ENCODE data around the gene ZFP36L2. TPM values are rescaled to one million over a fixed set of nuclear protein-coding genes. Genes with fewer than 3 reads are reported as not detected.

ZFP36L2 gene
- total RNA-seq, 1 donor from 2014 or later, result 8.2 TPM

DNA sequence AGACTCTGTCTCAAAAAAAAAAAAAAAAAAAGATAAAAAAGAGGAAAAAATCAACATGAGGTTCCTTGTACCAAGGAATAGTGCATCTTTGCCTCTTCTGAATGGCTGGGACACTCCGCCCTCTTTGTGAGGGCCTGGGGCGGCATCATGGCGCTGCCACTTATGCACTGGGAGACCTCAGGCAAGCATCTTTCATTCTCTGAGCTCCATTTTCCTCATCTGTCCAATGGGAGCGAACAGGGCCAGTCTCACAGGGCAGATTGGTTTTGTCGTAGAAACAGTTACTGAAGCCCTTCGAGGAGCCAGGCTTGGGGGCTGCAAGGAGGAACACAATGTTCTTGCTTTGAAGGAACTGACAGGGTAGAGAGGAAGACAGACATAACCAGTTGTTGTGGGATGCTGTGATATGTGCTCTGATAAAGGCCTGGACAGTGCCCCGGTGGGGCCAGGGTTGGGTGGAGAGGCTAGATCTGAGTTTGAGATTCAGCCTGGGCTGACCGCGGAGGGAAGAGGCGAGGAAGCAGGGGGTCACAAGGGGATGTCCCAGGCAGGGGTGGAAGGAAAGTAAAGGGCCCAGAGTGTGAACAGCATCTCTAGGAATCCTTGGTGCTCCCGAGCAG is 14.1 kb downstream of the ZFP36L2 start:
- FAIRE-seq (no peak), DNase-seq (ENCODE audit: low read depth) (no peak)
- Histone ChIP-seq H3K4me3 (ENCODE audit: low read depth, low read length) (no peak overlapping the region), H3K36me3 (ENCODE audit: control insufficient read depth, insufficient read depth, low read length) (no peaks in the 10 kb centered on the region), H3K27me3 (ENCODE audit: control insufficient read depth, insufficient read depth, low read length) (no peaks in the 10 kb centered on the region)
- TF ChIP-seq, protein P1, sequence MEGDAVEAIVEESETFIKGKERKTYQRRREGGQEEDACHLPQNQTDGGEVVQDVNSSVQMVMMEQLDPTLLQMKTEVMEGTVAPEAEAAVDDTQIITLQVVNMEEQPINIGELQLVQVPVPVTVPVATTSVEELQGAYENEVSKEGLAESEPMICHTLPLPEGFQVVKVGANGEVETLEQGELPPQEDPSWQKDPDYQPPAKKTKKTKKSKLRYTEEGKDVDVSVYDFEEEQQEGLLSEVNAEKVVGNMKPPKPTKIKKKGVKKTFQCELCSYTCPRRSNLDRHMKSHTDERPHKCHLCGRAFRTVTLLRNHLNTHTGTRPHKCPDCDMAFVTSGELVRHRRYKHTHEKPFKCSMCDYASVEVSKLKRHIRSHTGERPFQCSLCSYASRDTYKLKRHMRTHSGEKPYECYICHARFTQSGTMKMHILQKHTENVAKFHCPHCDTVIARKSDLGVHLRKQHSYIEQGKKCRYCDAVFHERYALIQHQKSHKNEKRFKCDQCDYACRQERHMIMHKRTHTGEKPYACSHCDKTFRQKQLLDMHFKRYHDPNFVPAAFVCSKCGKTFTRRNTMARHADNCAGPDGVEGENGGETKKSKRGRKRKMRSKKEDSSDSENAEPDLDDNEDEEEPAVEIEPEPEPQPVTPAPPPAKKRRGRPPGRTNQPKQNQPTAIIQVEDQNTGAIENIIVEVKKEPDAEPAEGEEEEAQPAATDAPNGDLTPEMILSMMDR (IDR thresholded peaks at IDR 0.05; ENCODE audit: insufficient read depth, low read length, severe bottlenecking), result no peak

DNA sequence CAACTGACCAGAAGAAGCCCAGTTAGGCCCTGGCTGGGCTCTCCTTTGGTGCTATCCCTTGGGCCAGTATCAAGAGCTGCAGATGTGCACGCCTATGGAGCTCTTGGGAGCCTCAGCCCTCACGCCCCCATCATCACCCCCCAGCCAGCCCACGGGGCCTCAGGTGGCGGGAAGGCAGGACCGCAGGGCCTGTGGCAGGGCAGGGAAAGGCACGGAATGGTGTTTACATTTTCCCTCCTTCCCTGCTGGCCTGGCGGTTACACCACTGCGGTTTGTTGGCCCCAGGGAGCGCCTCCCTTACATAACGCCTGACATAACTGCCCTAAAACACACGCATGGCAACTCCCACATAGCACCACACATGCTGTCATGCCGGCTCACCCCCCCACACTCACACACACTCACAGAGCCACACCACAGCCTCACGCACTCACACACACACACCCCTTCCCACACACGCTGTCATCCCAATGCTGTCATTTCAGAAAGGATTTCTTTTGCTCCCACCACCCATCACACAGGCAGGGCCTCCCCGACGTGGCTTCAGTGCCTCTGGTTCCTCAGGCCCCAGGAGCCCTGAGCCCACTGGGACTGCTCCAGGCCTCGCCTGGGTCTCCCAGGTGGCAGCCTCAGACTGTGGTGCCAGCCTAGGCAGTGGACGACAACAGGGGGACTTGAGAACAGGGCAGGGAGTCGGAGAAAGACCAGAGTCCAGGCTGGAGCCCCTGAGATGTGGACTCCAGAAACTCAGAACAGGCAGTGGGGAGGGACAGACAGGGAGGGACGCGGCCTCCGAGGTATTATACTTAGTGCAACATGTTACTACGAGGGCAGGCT is 15.7 kb downstream of the ZFP36L2 start:
- TF ChIP-seq, protein P1 (IDR thresholded peaks at IDR 0.05; ENCODE audit: insufficient read depth, low read length, severe bottlenecking), result no peak
- no peaks in the 10 kb centered on the region for H3K27me3 ChIP-seq (ENCODE audit: control insufficient read depth, insufficient read depth, low read length)
- no peaks in the 10 kb centered on the region for H3K36me3 ChIP-seq (ENCODE audit: control insufficient read depth, insufficient read depth, low read length)
- H3K4me3 ChIP-seq (ENCODE audit: low read depth, low read length), result no peak overlapping the region
- DNase-seq (ENCODE audit: low read depth) (peak; percentile 12), FAIRE-seq (no peak)

DNA sequence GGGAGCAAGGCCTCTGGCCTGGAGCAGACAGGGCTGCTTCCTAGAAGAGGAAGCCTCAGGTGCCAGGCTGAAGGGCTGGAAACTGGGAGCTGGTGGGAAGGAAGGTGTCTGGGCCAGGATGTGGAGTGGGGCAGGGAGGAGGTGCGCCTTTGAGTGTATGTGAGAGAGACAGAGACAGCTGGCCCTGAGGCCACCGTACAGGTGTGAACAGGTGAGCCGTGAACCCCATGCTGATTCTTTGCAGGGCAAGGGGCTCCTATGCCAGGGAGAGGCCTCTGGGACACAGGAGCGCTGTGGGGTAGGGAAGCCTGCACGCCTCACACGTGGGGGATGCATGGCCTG is 16.3 kb downstream of the ZFP36L2 start:
- TF ChIP-seq, protein P1 (IDR thresholded peaks at IDR 0.05; ENCODE audit: insufficient read depth, low read length, severe bottlenecking), result no peak
- H3K4me3 ChIP-seq (ENCODE audit: low read depth, low read length), result no peak overlapping the region
- DNase-seq (ENCODE audit: low read depth), result no peak
- no peak for FAIRE-seq
- H3K27me3 ChIP-seq (ENCODE audit: control insufficient read depth, insufficient read depth, low read length), result no peaks in the 10 kb centered on the region
- no peaks in the 10 kb centered on the region for H3K36me3 ChIP-seq (ENCODE audit: control insufficient read depth, insufficient read depth, low read length)

DNA sequence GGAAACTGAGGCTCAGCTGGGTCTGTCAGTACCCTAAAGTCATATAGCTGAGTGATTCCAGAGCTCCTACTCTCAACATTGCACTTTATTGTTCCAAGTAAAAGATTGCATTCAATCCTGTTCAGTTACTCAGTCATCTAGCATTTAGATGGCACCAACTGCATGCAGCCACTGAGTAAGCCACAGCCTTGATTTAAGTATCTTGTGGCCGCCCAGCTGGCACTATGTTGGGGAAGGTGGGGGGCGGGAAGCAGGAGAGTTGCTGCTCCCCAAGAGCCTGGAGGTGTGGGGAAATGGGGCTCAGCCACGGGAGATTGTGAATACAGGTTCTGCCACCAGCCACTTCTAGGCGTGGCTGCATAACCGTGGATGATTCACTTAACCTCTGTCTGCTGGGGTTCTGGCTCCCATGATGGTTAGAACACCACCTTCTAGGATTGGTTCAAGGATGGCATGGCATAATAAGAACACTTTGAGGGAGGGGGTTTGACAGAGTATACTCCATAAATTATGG is 17.1 kb downstream of the ZFP36L2 start:
- DNase-seq (ENCODE audit: low read depth) (peak; percentile 31), FAIRE-seq (no peak)
- Histone ChIP-seq H3K27me3 (ENCODE audit: control insufficient read depth, insufficient read depth, low read length) (no peaks in the 10 kb centered on the region), H3K36me3 (ENCODE audit: control insufficient read depth, insufficient read depth, low read length) (no peaks in the 10 kb centered on the region), H3K4me3 (ENCODE audit: low read depth, low read length) (no peak overlapping the region)
- TF ChIP-seq, protein P1 (IDR thresholded peaks at IDR 0.05; ENCODE audit: insufficient read depth, low read length, severe bottlenecking), result no peak

DNA sequence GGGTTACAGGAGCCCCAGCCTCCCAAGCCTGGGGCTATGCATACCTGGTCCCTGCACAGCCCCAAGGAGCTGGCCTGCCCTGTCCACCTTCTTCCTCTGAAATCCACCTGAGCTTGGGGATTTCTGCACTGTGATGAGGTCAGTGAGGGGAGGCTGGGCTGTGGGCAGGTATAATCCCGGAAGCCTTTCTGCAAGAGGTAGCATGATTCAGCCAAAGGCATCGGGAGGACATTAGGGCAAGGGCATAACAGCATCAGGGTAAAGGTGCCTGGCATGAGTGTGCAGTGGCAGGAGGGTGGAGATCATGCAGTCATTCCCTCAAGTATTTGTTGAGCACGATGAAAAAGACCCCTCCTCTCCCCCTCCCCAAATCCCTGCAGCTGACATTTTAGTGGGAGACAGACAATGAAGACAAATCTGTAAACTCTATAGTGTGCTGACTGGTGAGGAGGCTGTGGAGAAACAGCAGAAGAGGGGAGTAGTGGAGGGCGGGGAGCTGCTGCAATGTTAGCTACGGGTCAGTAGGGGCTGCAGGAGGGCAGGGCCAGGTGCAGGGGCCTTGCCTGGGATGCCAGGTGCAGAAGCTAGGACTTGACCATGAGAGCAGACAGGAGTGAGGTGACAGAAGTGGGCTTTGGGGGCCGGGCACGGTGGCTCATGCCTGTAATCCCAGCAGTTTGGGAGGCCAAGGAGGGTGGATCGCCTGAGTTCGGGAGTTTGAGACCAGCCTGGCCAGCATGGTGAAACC is 18.7 kb downstream of the ZFP36L2 start:
- FAIRE-seq (no peak), DNase-seq (ENCODE audit: low read depth) (peak; percentile 55)
- no peak overlapping the region for H3K4me3 ChIP-seq (ENCODE audit: low read depth, low read length)
- TF ChIP-seq, protein P1 (IDR thresholded peaks at IDR 0.05; ENCODE audit: insufficient read depth, low read length, severe bottlenecking), result no peak
- no peaks in the 10 kb centered on the region for H3K36me3 ChIP-seq (ENCODE audit: control insufficient read depth, insufficient read depth, low read length)
- no peaks in the 10 kb centered on the region for H3K27me3 ChIP-seq (ENCODE audit: control insufficient read depth, insufficient read depth, low read length)

Data from bronchial epithelial cell (primary cell).